ENCODE measurements around the gene ATG9B. TPM values are rescaled to one million over a fixed set of nuclear protein-coding genes. Genes with fewer than 3 reads are reported as not detected.

Gene ATG9B
- total RNA-seq, 6 experiments from 2014 or later: 0.11 to 0.94 (median 0.18) TPM

DNA sequence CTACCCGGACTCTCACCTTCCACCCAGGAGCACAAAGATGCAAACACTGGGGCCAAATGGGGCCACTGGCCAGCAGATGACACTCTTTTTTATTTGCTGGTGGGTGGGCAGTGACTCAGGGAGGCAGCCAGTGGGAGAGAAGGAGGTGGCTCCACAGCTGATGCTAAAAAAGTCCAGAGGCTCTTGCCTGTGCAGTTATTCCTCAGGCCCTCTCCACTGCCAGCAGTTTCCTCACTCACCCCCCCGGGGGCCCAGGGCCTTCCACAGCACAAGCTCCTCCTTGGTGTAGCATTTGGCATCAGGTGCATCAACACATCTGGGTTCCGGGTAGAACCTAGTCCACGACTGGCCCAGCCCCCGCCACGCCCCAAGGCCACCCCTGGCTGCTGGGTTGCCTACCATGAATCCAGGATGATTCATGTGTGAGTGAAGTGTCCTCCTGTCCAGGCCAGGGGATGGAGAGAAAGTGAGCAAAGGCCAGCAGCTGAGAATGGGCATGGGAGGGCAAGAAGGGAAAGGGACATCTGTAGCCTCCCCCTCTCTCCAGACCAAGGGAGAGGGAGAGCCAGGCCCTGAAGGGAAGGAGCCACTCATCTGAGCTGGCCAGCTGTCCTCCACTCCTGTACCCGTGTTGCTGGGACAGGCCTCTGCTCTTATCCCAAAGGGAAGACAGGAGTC, 44.4 kb downstream of the ATG9B start:
- no peaks in the 10 kb centered on the region for H3K9me3 Mint-ChIP-seq
- H3K27me3 Mint-ChIP-seq (ENCODE audit: insufficient read depth): peaks cover 45% of the 10 kb centered on the region
- H3K4me3 Mint-ChIP-seq: no peak overlapping the region
- no peak for DNase-seq
- H3K27ac Mint-ChIP-seq: no peak overlapping the region
- no peaks in the 10 kb centered on the region; the same call in 1 of the 2 replicates for H3K36me3 Mint-ChIP-seq (ENCODE audit: low read depth)
- H3K4me1 Mint-ChIP-seq (ENCODE audit: low read depth): peaks cover 5% of the 10 kb centered on the region; the same call in 1 of the 2 replicates
- TF ChIP-seq, protein P1, sequence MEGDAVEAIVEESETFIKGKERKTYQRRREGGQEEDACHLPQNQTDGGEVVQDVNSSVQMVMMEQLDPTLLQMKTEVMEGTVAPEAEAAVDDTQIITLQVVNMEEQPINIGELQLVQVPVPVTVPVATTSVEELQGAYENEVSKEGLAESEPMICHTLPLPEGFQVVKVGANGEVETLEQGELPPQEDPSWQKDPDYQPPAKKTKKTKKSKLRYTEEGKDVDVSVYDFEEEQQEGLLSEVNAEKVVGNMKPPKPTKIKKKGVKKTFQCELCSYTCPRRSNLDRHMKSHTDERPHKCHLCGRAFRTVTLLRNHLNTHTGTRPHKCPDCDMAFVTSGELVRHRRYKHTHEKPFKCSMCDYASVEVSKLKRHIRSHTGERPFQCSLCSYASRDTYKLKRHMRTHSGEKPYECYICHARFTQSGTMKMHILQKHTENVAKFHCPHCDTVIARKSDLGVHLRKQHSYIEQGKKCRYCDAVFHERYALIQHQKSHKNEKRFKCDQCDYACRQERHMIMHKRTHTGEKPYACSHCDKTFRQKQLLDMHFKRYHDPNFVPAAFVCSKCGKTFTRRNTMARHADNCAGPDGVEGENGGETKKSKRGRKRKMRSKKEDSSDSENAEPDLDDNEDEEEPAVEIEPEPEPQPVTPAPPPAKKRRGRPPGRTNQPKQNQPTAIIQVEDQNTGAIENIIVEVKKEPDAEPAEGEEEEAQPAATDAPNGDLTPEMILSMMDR (IDR thresholded peaks at IDR 0.05): no peak

DNA sequence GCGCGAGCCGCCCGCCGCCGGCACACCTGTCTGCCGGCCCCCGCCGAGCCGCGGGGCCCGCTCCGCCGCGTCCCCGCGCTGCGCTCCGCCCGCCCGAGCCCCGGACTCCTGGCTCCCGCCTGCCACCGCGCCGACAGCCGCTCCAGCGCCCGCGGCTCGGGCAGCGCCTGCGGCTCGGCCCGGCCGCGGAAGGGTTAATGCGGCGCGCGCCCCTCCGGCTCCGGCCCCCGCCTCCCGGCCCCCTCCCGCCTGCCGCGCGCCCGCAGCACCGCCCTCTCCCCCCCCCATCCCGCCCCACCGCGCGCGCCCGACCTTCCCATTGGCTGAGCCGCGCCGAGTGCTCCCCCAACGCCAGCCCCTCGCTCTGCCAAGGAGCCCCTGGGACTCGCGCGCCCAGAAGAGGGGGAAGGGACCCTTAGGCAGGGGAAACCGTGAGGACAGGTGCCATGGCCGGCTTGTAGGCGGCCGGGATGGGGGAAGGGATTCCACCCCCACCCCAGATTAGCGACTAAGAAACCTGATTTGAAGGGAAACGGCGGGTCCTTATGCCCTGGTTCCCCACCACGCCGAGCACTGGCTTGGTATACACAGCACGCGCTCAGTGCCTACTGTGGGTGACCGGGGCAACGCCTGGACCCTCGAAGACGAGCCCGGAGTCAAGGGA, 46.0 kb downstream of the ATG9B start, which contains the start of gene KCNH2:
Gene KCNH2, minus strand, starts transcription at position 196 of the 664 bp plus-strand sequence. CDS start 408 bp downstream, outside the sequence.
- peaks cover 48% of the 10 kb centered on the region for H3K27me3 Mint-ChIP-seq (ENCODE audit: insufficient read depth)
- DNase-seq: no peak
- TF ChIP-seq, protein P1 (IDR thresholded peaks at IDR 0.05): no peak
- no peak within 1 kb of the TSS for H3K4me3 Mint-ChIP-seq
- H3K4me1 Mint-ChIP-seq (ENCODE audit: low read depth): peaks cover 5% of the 10 kb centered on the region; the same call in 1 of the 2 replicates
- H3K36me3 Mint-ChIP-seq (ENCODE audit: low read depth): no peaks in the 10 kb centered on the region; the same call in 1 of the 2 replicates
- H3K27ac Mint-ChIP-seq: no peak within 1 kb of the TSS
- H3K9me3 Mint-ChIP-seq: no peaks in the 10 kb centered on the region

DNA sequence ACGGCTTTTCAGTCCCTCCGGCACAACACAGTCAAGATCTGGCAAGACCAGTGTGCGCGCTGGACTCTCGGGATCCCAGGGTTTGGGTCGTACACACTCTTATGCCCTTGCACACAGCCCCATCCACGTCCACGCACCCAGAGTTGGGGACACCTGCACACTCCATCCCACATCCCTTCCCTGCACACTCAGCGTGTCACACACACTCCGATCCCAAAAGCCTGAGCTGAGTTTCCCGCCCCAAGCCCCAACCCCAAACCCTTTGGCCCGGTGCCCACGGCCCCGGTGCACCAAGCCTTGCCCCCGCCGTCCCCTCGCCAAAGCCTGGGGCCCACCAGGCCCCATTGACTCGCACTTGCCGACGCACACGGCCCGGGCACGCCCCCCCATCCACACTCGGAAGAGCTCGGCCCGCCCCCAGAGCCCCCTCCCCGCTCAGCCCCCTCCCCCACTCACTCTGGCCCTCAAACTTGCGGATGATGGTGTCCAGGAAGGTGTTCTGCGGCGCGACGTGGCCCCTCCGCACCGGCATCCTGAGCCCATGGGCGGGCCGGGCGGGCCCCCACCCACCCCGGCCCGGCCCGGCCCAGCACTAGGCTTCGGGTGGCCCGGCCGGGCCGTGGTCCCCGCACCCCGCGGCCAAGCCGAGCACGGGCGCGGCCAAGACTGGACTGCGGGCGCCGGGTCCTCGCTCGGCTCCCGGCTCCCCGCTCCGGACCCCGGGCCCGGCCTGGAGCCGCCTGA, 46.7 kb downstream of the ATG9B start:
- Mint-ChIP-seq H3K36me3 (ENCODE audit: low read depth) (no peaks in the 10 kb centered on the region; the same call in 1 of the 2 replicates), H3K27ac (no peak overlapping the region), H3K9me3 (no peaks in the 10 kb centered on the region), H3K4me3 (no peak overlapping the region), H3K27me3 (ENCODE audit: insufficient read depth) (peaks cover 50% of the 10 kb centered on the region), H3K4me1 (ENCODE audit: low read depth) (peaks cover 5% of the 10 kb centered on the region; the same call in 1 of the 2 replicates)
- TF ChIP-seq, protein P1 (IDR thresholded peaks at IDR 0.05): no peak
- no peak for DNase-seq

DNA sequence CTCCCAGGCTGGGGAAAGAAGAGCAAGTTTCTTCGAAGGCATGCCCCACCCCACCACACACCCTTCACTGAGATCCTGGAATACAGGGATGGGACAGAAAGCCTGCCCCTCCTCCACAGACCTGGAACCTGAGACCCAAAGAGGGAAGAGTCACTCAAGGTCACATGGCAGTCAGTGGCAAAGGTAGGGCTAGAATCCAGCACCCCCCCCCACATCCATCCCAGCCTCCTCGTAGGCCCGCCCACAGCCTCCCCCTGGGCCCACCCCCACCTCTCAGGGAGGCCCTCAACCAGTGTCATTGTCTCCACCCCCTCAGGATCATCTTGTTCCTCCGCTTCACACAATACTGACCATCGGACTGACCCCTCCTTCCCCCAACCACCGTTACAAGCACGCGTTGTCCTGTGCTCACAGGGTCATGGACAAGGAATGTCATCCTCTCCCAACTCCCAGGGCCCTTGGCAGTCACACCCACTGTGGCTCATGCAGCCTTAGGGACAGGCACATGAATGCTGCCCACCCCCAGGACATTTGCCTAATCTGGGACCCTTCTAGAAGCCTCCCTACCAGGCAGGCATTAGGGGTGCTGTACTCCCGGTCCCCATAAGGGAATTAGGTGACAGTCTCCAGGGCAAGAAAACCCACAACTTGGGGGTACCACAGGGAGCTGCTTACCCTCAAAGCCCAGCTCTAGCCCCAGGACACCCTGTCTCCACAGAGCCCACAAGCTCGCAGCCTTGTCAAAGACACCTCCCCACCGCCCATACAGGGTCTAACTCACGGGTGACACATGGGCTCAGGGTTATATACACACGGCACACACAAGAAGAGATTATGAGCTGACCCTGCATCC, 47.5 kb downstream of the ATG9B start:
- no peak overlapping the region for H3K4me3 Mint-ChIP-seq
- TF ChIP-seq, protein P1 (IDR thresholded peaks at IDR 0.05): no peak
- no peak overlapping the region for H3K27ac Mint-ChIP-seq
- no peaks in the 10 kb centered on the region for H3K9me3 Mint-ChIP-seq
- peaks cover 5% of the 10 kb centered on the region; the same call in 1 of the 2 replicates for H3K4me1 Mint-ChIP-seq (ENCODE audit: low read depth)
- DNase-seq: no peak
- H3K36me3 Mint-ChIP-seq (ENCODE audit: low read depth): no peaks in the 10 kb centered on the region; the same call in 1 of the 2 replicates
- peaks cover 52% of the 10 kb centered on the region for H3K27me3 Mint-ChIP-seq (ENCODE audit: insufficient read depth)
